Measurements from ENCODE around the gene XXYLT1. TPM values are rescaled to one million over a fixed set of nuclear protein-coding genes. Genes with fewer than 3 reads are reported as not detected.

XXYLT1 gene
- polyA plus RNA-seq, 2 of the 4 experiments (the other 2 are of a cell fraction), result 11.9 to 12.0 TPM

DNA sequence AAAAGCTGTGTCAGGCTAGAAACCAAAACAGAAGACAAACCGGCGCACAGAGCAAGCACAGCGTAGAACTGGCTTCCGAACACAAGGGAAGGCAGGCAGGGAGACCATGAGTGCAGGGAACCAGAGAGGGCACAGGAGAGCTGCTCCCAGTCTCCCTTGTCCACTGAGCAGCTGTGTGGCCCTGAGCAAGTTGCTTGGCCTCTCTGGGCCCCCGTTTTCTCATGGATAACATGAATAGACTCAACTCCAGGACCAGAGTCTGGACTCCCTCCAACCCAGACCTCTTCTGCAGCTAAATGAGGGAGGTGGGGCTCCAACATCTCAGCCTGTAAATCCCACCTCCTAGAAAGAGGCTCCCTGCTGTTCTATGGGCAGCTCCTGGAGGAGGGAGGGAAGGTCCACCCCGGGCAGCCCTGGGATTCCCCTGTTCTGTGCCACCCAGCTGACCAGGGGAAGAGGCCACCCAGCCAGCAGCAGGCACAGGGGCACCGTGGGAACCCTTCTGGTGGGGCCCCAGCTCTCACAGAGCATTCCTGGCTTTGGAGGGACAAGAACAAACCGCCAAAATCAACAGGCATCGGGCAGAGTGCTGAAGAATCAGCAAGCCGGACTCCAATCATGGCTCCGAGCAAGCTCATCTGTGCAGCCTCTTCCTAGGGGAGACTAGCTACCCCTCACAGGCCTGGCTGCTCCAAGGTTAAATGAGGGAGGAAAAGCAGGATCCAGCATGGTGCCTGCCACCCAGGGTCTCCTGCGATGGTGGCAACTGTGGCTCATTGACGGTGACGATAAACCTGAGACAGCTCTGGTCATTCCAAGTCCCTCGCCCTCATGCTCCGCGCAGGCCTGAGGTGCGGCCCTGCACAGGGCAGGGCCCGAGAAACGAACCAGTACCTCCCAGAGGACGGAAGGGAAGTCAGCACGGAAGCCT is 15.1 kb downstream of the XXYLT1 start:
- ChIA-PET CTCF (interaction anchor here (1.2 to 5.4 kb wide), 6 partner anchors 9 to 584 kb away, joined by 3 to 44 read pairs (median 6); partner anchors contain the start of genes LSG1 and XXYLT1), POLR2A (interaction anchor here (0.8 kb wide), 1 partner anchor 569 kb away, joined by 3 read pairs; no protein-coding TSS in a partner anchor)
- H3K27ac ChIP-seq, result no peak overlapping the region
- no peak for DNase-seq (ENCODE audit: low read depth in 1 of 2, low spot score in 1 of 2)
- no peak for TF ChIP-seq HOXB13 (CRISPR knock-in tag; IDR thresholded peaks at IDR 0.05; ENCODE audit: low read depth)
- TF ChIP-seq HOXB5 (CRISPR knock-in tag; IDR thresholded peaks at IDR 0.05), result no peak
- no peak for TF ChIP-seq MAFK (IDR thresholded peaks at IDR 0.05; ENCODE audit: partially characterized antibody)
- no peak for TF ChIP-seq CBX2 (IDR thresholded peaks at IDR 0.05; ENCODE audit: borderline replicate concordance, low read depth)
- TF ChIP-seq FOSB (CRISPR knock-in tag; IDR thresholded peaks at IDR 0.05), result no peak
- TF ChIP-seq, protein P1, sequence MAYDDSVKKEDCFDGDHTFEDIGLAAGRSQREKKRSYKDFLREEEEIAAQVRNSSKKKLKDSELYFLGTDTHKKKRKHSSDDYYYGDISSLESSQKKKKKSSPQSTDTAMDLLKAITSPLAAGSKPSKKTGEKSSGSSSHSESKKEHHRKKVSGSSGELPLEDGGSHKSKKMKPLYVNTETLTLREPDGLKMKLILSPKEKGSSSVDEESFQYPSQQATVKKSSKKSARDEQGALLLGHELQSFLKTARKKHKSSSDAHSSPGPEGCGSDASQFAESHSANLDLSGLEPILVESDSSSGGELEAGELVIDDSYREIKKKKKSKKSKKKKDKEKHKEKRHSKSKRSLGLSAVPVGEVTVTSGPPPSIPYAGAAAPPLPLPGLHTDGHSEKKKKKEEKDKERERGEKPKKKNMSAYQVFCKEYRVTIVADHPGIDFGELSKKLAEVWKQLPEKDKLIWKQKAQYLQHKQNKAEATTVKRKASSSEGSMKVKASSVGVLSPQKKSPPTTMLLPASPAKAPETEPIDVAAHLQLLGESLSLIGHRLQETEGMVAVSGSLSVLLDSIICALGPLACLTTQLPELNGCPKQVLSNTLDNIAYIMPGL (CRISPR knock-in tag; IDR thresholded peaks at IDR 0.05; ENCODE audit: borderline replicate concordance), result no peak
- TF ChIP-seq, protein P2, sequence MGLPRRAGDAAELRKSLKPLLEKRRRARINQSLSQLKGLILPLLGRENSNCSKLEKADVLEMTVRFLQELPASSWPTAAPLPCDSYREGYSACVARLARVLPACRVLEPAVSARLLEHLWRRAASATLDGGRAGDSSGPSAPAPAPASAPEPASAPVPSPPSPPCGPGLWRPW (IDR thresholded peaks at IDR 0.05), result no peak
- H3K4me3 ChIP-seq, result no peak overlapping the region
- FAIRE-seq, result no peak
- peaks cover 7% of the 10 kb centered on the region; the same call in 1 of the 3 replicates for H3K4me1 ChIP-seq
- no peak overlapping the region for H3K4me2 ChIP-seq
- H3K9me3 ChIP-seq, result no peaks in the 10 kb centered on the region
- ATAC-seq, result no peak
- 92% methylated on average over 17 of the region's 22 CpGs for WGBS (ENCODE audit: missing lambda C conversion rate)

DNA sequence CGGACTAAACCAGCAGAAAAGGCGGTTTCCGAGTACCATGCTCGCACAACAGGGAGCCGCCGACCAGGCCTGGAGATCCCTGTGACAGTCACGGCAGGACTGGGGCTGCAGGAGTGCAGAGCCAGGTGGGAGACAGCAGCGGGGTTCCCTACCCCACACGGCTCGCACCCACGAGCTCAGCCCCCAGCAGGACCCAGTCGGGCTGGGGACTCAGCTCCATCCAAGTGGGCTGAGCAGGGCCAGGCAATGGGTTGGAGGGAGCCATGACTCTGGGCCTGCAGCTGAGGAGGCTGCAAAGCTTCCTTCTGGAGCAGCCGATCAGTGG is 15.8 kb downstream of the XXYLT1 start:
- FAIRE-seq (no peak), DNase-seq (ENCODE audit: low read depth in 1 of 2, low spot score in 1 of 2) (no peak), ATAC-seq (no peak)
- 92% methylated on average over 5 of the region's 13 CpGs for WGBS (ENCODE audit: missing lambda C conversion rate)
- Histone ChIP-seq H3K4me3 (no peak overlapping the region), H3K4me2 (no peak overlapping the region), H3K9me3 (no peaks in the 10 kb centered on the region), H3K4me1 (peaks cover 7% of the 10 kb centered on the region; the same call in 1 of the 3 replicates), H3K27ac (no peak overlapping the region)
- ChIA-PET POLR2A (interaction anchor here (0.8 kb wide), 1 partner anchor 568 kb away, joined by 3 read pairs; no protein-coding TSS in a partner anchor), CTCF (interaction anchor here (1.2 to 5.4 kb wide), 5 partner anchors 10 to 583 kb away, joined by 3 to 44 read pairs (median 6); partner anchors contain the start of genes LSG1 and XXYLT1)
- TF ChIP-seq NPAS2 (CRISPR knock-in tag; IDR thresholded peaks at IDR 0.05; ENCODE audit: borderline replicate concordance) (no peak), ESRRA (IDR thresholded peaks at IDR 0.05; ENCODE audit: borderline replicate concordance, low read length) (no peak), ZC3H11A (IDR thresholded peaks at IDR 0.05) (no peak)

DNA sequence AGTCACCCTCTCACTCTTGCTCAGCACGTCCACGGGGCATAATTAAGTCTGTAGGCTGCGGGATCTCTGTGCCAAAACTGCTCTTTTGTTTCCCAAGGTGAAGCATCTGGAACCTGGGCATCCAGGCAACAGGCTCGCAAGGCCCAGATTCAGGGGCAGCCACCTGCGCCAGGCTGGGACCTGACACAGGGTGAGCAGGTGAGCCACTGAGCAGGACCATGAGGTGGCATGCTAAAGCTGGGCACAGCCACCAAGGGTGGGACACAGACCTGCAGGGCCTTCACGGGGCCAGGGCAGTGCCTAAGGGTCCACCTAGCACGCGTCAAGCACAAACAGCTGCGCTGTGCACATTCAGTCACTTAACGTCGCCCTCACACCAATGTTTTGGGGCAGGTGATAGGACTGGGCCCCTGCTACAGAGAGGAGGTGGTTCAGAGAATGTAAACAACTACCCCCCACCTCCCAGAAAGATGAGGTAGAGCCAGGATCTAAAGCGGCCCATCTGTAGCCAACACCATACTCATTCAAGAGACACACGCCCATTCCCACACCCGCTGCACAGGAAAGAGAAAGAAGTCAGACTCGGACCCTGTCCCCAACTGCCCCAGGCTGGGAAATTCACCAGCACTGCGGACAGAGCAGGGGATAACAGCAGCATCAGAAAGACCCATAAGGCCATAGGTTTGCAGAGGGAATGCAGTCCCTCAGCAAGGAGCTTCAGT is 16.3 kb downstream of the XXYLT1 start:
- 92% methylated on average over 13 of the region's 16 CpGs for WGBS (ENCODE audit: missing lambda C conversion rate)
- no peak overlapping the region for H3K27ac ChIP-seq
- no peaks in the 10 kb centered on the region for H3K9me3 ChIP-seq
- DNase-seq (ENCODE audit: low read depth in 1 of 2, low spot score in 1 of 2), result no peak
- TF ChIP-seq, protein P3, sequence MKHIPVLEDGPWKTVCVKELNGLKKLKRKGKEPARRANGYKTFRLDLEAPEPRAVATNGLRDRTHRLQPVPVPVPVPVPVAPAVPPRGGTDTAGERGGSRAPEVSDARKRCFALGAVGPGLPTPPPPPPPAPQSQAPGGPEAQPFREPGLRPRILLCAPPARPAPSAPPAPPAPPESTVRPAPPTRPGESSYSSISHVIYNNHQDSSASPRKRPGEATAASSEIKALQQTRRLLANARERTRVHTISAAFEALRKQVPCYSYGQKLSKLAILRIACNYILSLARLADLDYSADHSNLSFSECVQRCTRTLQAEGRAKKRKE (CRISPR knock-in tag; IDR thresholded peaks at IDR 0.05; ENCODE audit: low read depth), result no peak
- TF ChIP-seq CBX2 (IDR thresholded peaks at IDR 0.05; ENCODE audit: borderline replicate concordance, low read depth) (no peak), CHD2 (IDR thresholded peaks at IDR 0.05; ENCODE audit: low read length, partially characterized antibody) (no peak), EP300 (IDR thresholded peaks at IDR 0.05) (no peak), EHMT2 (IDR thresholded peaks at IDR 0.05; ENCODE audit: low read depth) (no peak), FOSL2 (IDR thresholded peaks at IDR 0.05) (no peak), FOSL2 (CRISPR knock-in tag; IDR thresholded peaks at IDR 0.05) (no peak), SMC3 (IDR thresholded peaks at IDR 0.05) (no peak), POLR2AphosphoS2 (conservative IDR thresholded peaks at IDR 0.05; ENCODE audit: low read length) (no peak), HOXB5 (CRISPR knock-in tag; IDR thresholded peaks at IDR 0.05) (no peak), CEBPB (IDR thresholded peaks at IDR 0.05) (no peak), ZFP36 (IDR thresholded peaks at IDR 0.05; ENCODE audit: borderline replicate concordance, partially characterized antibody) (no peak), MAFK (IDR thresholded peaks at IDR 0.05; ENCODE audit: partially characterized antibody) (no peak), EHF (CRISPR knock-in tag; IDR thresholded peaks at IDR 0.05) (no peak)
- H3K4me3 ChIP-seq, result no peak overlapping the region
- H3K4me1 ChIP-seq, result peaks cover 7% of the 10 kb centered on the region; the same call in 1 of the 3 replicates
- CTCF ChIA-PET, result interaction anchor here (1.2 to 5.4 kb wide), 3 partner anchors 11 to 572 kb away, joined by 3 to 44 read pairs (median 6); partner anchors contain the start of gene XXYLT1
- no peak for ATAC-seq
- FAIRE-seq, result no peak
- POLR2A ChIA-PET, result interaction anchor here (0.8 kb wide), 1 partner anchor 568 kb away, joined by 3 read pairs; no protein-coding TSS in a partner anchor
- H3K4me2 ChIP-seq, result no peak overlapping the region

Measured in A549 (cell line).